Measurements from ENCODE around the gene GEN1. TPM values are rescaled to one million over a fixed set of nuclear protein-coding genes. Genes with fewer than 3 reads are reported as not detected.

Gene GEN1
- total RNA-seq, 1 donor from 2014 or later, result 19.6 TPM

DNA sequence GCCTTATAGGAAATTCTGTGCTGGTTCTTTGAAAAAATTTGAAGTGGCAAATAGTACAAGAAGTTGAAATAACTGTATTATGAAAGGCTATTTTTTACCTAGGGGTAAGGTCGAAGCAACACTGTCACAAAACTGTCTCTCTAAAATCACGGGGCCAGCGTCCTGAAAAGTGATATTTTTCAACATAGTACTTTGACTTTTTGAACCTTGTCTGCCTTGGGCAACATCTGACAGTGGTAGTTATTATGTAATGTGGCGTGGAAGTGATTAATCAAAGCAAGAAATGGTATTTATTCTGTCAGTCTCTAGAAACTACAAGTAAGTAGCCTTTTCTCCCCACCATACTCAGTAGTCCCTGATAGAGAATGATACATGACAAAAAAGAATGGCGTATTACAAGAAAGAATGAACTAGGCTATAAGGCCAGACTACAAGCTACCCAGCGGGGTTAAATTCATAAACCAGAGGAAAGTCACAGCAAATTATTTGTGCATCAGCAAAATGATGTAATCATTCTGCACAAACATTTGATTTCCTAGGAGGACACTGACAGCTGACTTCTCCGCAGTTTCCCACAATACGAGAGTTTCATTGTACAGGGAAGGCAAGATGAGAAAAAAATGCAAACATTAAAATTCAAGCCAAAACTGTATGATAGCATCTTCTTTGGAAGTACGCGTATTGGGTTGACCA, 9.8 kb downstream of the GEN1 start:
- H3K4me3 Mint-ChIP-seq, result no peak overlapping the region
- H3K9me3 Mint-ChIP-seq, result no peaks in the 10 kb centered on the region
- TF ChIP-seq, protein P1, sequence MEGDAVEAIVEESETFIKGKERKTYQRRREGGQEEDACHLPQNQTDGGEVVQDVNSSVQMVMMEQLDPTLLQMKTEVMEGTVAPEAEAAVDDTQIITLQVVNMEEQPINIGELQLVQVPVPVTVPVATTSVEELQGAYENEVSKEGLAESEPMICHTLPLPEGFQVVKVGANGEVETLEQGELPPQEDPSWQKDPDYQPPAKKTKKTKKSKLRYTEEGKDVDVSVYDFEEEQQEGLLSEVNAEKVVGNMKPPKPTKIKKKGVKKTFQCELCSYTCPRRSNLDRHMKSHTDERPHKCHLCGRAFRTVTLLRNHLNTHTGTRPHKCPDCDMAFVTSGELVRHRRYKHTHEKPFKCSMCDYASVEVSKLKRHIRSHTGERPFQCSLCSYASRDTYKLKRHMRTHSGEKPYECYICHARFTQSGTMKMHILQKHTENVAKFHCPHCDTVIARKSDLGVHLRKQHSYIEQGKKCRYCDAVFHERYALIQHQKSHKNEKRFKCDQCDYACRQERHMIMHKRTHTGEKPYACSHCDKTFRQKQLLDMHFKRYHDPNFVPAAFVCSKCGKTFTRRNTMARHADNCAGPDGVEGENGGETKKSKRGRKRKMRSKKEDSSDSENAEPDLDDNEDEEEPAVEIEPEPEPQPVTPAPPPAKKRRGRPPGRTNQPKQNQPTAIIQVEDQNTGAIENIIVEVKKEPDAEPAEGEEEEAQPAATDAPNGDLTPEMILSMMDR (IDR thresholded peaks at IDR 0.05; ENCODE audit: unreplicated experiment), result no peak
- peaks cover 2% of the 10 kb centered on the region for H3K36me3 Mint-ChIP-seq
- H3K27ac Mint-ChIP-seq, result no peak overlapping the region
- no peaks in the 10 kb centered on the region for H3K27me3 Mint-ChIP-seq (ENCODE audit: low read depth)
- no peak for DNase-seq (ENCODE audit: low spot score in 2 of 2, unreplicated experiment in 2 of 2)
- no peaks in the 10 kb centered on the region for H3K4me1 Mint-ChIP-seq

DNA sequence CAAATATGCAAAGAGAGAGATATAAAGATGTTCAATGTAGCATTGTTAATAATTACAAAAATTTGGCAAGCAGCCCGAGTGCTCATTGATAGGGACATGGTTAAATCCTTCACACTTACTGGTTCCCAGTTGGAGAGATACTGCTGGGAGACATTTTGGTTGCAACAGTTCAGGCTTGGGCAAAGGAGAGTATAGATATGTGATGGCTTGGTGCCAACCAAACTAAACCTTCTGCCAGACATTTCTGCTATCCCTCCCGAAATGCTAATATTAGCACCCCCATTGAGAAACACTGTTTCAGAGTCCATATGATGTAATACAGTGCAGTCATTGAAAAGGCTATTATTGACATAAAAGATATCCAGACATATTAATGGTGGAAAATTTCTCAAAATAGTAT, 11.5 kb downstream of the GEN1 start:
- Mint-ChIP-seq H3K9me3 (no peaks in the 10 kb centered on the region), H3K36me3 (peaks cover 2% of the 10 kb centered on the region), H3K4me1 (no peaks in the 10 kb centered on the region), H3K4me3 (no peak overlapping the region), H3K27me3 (ENCODE audit: low read depth) (no peaks in the 10 kb centered on the region), H3K27ac (no peak overlapping the region)
- no peak for DNase-seq (ENCODE audit: low spot score in 2 of 2, unreplicated experiment in 2 of 2)
- TF ChIP-seq, protein P1 (IDR thresholded peaks at IDR 0.05; ENCODE audit: unreplicated experiment), result no peak

DNA sequence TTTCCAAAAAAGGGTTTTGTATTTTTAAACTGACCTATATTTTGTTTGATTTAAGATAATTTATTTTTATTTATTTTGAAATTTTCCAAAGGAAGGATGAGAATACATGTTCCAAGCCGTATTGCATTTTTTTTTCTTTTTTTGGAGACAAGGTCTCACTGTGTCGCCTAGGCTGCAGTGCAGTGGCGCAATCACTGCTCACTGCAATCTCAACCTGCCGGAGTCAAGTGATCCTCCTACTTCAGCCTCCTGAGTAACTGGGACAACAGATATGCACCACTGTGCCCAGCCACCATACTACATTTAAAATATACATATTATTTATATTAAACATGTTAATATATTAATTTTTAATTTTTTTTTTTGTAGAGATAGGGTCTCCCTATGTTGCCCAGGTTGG, 15.0 kb downstream of the GEN1 start:
- no peaks in the 10 kb centered on the region for H3K9me3 Mint-ChIP-seq
- H3K27me3 Mint-ChIP-seq (ENCODE audit: low read depth), result no peaks in the 10 kb centered on the region
- TF ChIP-seq, protein P1 (IDR thresholded peaks at IDR 0.05; ENCODE audit: unreplicated experiment), result no peak
- no peak overlapping the region for H3K4me3 Mint-ChIP-seq
- DNase-seq (ENCODE audit: low spot score in 2 of 2, unreplicated experiment in 2 of 2), result no peak
- H3K4me1 Mint-ChIP-seq, result no peaks in the 10 kb centered on the region
- peaks cover 2% of the 10 kb centered on the region for H3K36me3 Mint-ChIP-seq
- no peak overlapping the region for H3K27ac Mint-ChIP-seq

DNA sequence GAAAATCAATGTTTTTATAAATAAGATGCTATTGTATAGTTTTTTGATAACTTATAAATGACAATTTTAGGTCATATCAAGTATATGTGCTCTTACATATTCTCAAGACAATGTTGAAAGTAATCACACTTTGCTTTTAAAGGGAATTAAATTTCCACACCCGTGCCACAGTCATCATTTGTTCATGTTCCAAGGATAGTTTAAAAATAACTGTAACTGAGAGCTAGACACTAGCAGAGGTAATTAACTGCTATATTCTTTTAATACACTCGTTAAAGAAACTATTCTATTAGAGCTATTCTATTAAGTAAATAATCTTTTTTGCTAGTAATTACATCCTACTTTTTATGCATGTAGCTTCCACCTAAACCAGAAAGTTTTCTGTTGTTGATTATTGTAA, 18.0 kb downstream of the GEN1 start:
- H3K4me3 Mint-ChIP-seq, result no peak overlapping the region
- TF ChIP-seq, protein P1 (IDR thresholded peaks at IDR 0.05; ENCODE audit: unreplicated experiment), result no peak
- no peaks in the 10 kb centered on the region for H3K9me3 Mint-ChIP-seq
- no peaks in the 10 kb centered on the region for H3K27me3 Mint-ChIP-seq (ENCODE audit: low read depth)
- H3K36me3 Mint-ChIP-seq, result peaks cover 7% of the 10 kb centered on the region
- H3K4me1 Mint-ChIP-seq, result no peaks in the 10 kb centered on the region
- H3K27ac Mint-ChIP-seq, result no peak overlapping the region
- no peak for DNase-seq (ENCODE audit: low spot score in 2 of 2, unreplicated experiment in 2 of 2)

DNA sequence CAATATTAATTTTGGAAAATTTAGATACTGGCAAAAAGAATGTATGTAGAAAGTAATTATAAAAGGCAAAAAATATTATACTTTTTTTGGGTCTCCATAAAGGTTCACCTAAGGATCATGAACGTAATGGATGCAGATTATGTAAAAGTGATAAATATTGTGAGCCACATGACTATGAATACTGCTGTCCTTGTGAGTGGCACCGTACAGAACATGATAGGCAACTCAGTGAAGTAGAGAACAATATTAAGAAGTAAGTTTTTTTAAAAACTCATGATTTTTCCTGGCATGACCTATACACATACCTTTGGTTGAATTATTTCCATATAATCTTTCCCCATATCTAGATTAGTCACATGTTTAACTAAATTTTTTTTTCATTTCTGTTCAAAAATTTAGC, 18.6 kb downstream of the GEN1 start:
- Mint-ChIP-seq H3K4me3 (no peak overlapping the region), H3K4me1 (no peaks in the 10 kb centered on the region), H3K36me3 (peaks cover 7% of the 10 kb centered on the region), H3K27ac (no peak overlapping the region), H3K9me3 (no peaks in the 10 kb centered on the region), H3K27me3 (ENCODE audit: low read depth) (no peaks in the 10 kb centered on the region)
- DNase-seq (ENCODE audit: low spot score in 2 of 2, unreplicated experiment in 2 of 2), result no peak
- TF ChIP-seq, protein P1 (IDR thresholded peaks at IDR 0.05; ENCODE audit: unreplicated experiment), result no peak

Measured in mesothelial cell of epicardium (in vitro differentiated cells).